ENCODE results near the gene CARD11. TPM values are rescaled to one million over a fixed set of nuclear protein-coding genes. Genes with fewer than 3 reads are reported as not detected.

Gene CARD11
- total RNA-seq, 1 experiment from 2014 or later, result 0.57 TPM

- no peak overlapping the region for H3K27ac ChIP-seq (ENCODE audit: low read depth, low read length)
- no peaks in the 10 kb centered on the region for H3K27me3 ChIP-seq (ENCODE audit: insufficient read depth, low read length)
- no peaks in the 10 kb centered on the region for H4K20me1 ChIP-seq (ENCODE audit: insufficient read depth)
- no TSS peak for BruUV-seq (replicated peaks)
- CTCF ChIA-PET, result no interaction called here
- H3K4me2 ChIP-seq (ENCODE audit: low read length), result no peak overlapping the region
- no peaks in the 10 kb centered on the region for H3K79me2 ChIP-seq (ENCODE audit: insufficient read depth, low read length)
- no peaks in the 10 kb centered on the region for H3K36me3 ChIP-seq (ENCODE audit: control insufficient read depth in 1 of 2, insufficient read depth in 2 of 2, low read length in 2 of 2)
- H3K4me3 ChIP-seq (replicated peaks in 1 of 2; ENCODE audit: low read depth in 1 of 2, low read length in 2 of 2), result no peak overlapping the region
- POLR2A ChIA-PET, result no interaction called here
- no peak for ATAC-seq
- RAD21 ChIA-PET (ENCODE audit: low non-redundant PET in 1 of 2, low total read pairs in 2 of 2, uncharacterized antibody in 2 of 2, unreplicated experiment in 2 of 2), result no interaction called here
- H3K9me2 ChIP-seq (ENCODE audit: insufficient read depth), result no peaks in the 10 kb centered on the region
- DNase-seq (ENCODE audit: low read depth, low spot score), result no peak
- 0 out of 4 replicates have a peak, but pooled peaks cover 0 to 4% of the 10 kb centered on the region in 2 experiments for H3K9me3 ChIP-seq (ENCODE audit: control insufficient read depth in 1 of 2, insufficient read depth in 1 of 2, low read depth in 1 of 2, low read length in 2 of 2)
- no peaks in the 10 kb centered on the region for H3K4me1 ChIP-seq (ENCODE audit: control insufficient read depth in 1 of 2, insufficient read depth in 2 of 2, low read length in 2 of 2)
- H2AFZ ChIP-seq (ENCODE audit: low read depth, low read length, poor library complexity, severe bottlenecking), result no peak overlapping the region
- TF ChIP-seq POLR2AphosphoS5 (IDR thresholded peaks at IDR 0.05; ENCODE audit: low read depth, low read length), result no peak
- TF ChIP-seq, protein P1, sequence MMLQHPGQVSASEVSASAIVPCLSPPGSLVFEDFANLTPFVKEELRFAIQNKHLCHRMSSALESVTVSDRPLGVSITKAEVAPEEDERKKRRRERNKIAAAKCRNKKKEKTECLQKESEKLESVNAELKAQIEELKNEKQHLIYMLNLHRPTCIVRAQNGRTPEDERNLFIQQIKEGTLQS (IDR thresholded peaks at IDR 0.05), result no peak
- TF ChIP-seq FOSL1 (IDR thresholded peaks at IDR 0.05; ENCODE audit: low read depth), result no peak
- TF ChIP-seq RAD21 (IDR thresholded peaks at IDR 0.05; ENCODE audit: low read depth), result no peak
- no peak for TF ChIP-seq ZFX (IDR thresholded peaks at IDR 0.05)
- TF ChIP-seq, protein P2, sequence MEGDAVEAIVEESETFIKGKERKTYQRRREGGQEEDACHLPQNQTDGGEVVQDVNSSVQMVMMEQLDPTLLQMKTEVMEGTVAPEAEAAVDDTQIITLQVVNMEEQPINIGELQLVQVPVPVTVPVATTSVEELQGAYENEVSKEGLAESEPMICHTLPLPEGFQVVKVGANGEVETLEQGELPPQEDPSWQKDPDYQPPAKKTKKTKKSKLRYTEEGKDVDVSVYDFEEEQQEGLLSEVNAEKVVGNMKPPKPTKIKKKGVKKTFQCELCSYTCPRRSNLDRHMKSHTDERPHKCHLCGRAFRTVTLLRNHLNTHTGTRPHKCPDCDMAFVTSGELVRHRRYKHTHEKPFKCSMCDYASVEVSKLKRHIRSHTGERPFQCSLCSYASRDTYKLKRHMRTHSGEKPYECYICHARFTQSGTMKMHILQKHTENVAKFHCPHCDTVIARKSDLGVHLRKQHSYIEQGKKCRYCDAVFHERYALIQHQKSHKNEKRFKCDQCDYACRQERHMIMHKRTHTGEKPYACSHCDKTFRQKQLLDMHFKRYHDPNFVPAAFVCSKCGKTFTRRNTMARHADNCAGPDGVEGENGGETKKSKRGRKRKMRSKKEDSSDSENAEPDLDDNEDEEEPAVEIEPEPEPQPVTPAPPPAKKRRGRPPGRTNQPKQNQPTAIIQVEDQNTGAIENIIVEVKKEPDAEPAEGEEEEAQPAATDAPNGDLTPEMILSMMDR (IDR thresholded peaks at IDR 0.05 in 2 of 3, conservative IDR thresholded peaks at IDR 0.05 in 1 of 3; ENCODE audit: borderline replicate concordance in 1 of 3, insufficient read depth in 1 of 3, low read depth in 2 of 3, low read length in 2 of 3), result no peak
- TF ChIP-seq CBX3 (IDR thresholded peaks at IDR 0.05; ENCODE audit: low read depth), result no peak
- TF ChIP-seq ELF1 (IDR thresholded peaks at IDR 0.05; ENCODE audit: borderline replicate concordance, low read depth), result no peak
- TF ChIP-seq ZNF274 (IDR thresholded peaks at IDR 0.05; ENCODE audit: low read depth, low read length), result no peak
- no peak for TF ChIP-seq TCF7L2 (IDR thresholded peaks at IDR 0.05; ENCODE audit: borderline replicate concordance, extremely low read depth, insufficient read depth, insufficient read length)
- no peak for TF ChIP-seq JUND (IDR thresholded peaks at IDR 0.05)
- TF ChIP-seq, protein P3, sequence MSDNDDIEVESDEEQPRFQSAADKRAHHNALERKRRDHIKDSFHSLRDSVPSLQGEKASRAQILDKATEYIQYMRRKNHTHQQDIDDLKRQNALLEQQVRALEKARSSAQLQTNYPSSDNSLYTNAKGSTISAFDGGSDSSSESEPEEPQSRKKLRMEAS (IDR thresholded peaks at IDR 0.05), result no peak
- TF ChIP-seq EZH2 (IDR thresholded peaks at IDR 0.05), result no peak
- TF ChIP-seq, protein P4, sequence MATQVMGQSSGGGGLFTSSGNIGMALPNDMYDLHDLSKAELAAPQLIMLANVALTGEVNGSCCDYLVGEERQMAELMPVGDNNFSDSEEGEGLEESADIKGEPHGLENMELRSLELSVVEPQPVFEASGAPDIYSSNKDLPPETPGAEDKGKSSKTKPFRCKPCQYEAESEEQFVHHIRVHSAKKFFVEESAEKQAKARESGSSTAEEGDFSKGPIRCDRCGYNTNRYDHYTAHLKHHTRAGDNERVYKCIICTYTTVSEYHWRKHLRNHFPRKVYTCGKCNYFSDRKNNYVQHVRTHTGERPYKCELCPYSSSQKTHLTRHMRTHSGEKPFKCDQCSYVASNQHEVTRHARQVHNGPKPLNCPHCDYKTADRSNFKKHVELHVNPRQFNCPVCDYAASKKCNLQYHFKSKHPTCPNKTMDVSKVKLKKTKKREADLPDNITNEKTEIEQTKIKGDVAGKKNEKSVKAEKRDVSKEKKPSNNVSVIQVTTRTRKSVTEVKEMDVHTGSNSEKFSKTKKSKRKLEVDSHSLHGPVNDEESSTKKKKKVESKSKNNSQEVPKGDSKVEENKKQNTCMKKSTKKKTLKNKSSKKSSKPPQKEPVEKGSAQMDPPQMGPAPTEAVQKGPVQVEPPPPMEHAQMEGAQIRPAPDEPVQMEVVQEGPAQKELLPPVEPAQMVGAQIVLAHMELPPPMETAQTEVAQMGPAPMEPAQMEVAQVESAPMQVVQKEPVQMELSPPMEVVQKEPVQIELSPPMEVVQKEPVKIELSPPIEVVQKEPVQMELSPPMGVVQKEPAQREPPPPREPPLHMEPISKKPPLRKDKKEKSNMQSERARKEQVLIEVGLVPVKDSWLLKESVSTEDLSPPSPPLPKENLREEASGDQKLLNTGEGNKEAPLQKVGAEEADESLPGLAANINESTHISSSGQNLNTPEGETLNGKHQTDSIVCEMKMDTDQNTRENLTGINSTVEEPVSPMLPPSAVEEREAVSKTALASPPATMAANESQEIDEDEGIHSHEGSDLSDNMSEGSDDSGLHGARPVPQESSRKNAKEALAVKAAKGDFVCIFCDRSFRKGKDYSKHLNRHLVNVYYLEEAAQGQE (IDR thresholded peaks at IDR 0.05; ENCODE audit: low read depth), result no peak
- no peak for TF ChIP-seq SP1 (IDR thresholded peaks at IDR 0.05; ENCODE audit: low read depth)
- intact Hi-C loops (cut with micrococcal nuclease), result no loop called here
- no peak overlapping the region for H3K9ac ChIP-seq (ENCODE audit: low read length)
Measured at GRCh38 chr7:2964208-2964607, 79.5 kb downstream of the CARD11 start.
